HepG2 (cell line): ENCODE results near the gene P3H3. TPM values are rescaled to one million over a fixed set of nuclear protein-coding genes. Genes with fewer than 3 reads are reported as not detected.
A peak's percentile ranks its signal among the peaks of the same experiment; 100 is the strongest.

ENCODE experiments used
- CHCHD3 ChIP-seq: sonication (generic); formaldehyde crosslinking; IDR thresholded peaks from 2 replicates; pipeline ENCODE4 v1.8.0; 2022; ENCODE audit warnings: mild to moderate bottlenecking, missing genetic modification reagents, moderate library complexity
- ELF4 ChIP-seq: sonication (generic); formaldehyde crosslinking; IDR thresholded peaks from 2 replicates; pipeline ENCODE4 v1.5.0; 2020; ENCODE audit warnings: missing genetic modification reagents, mild to moderate bottlenecking, moderate library complexity, borderline replicate concordance
- KLF6 ChIP-seq: IDR thresholded peaks from 2 replicates; pipeline ENCODE4 v1.8.0; 2016; ENCODE audit warnings: missing biosample characterization, missing genetic modification reagents
- MAF1 ChIP-seq: sonication (generic); formaldehyde crosslinking; IDR thresholded peaks from 2 replicates; pipeline ENCODE4 v1.5.0; 2020; ENCODE audit warnings: missing genetic modification reagents, borderline replicate concordance
- MBNL3 ChIP-seq: fragments of 250-450 bp; sonication (Bioruptor Pico); conservative IDR thresholded peaks from 2 replicates; pipeline ENCODE4 v1.8.0; 2022; ENCODE audit warnings: mild to moderate bottlenecking, inconsistent platforms
- NFE2 ChIP-seq: sonication (generic); formaldehyde crosslinking; IDR thresholded peaks from 2 replicates; pipeline ENCODE4 v1.4.0; 2020; ENCODE audit warnings: missing genetic modification reagents
- THAP9 ChIP-seq: sonication (generic); formaldehyde crosslinking; IDR thresholded peaks from 2 replicates; pipeline ENCODE4; 2020; ENCODE audit warnings: missing genetic modification reagents, mild to moderate bottlenecking, borderline replicate concordance
- XBP1 ChIP-seq: sonication (generic); formaldehyde crosslinking; IDR thresholded peaks from 2 replicates; pipeline ENCODE4 v1.5.0; 2020; ENCODE audit warnings: missing genetic modification reagents
- ZNF501 ChIP-seq: sonication (generic); formaldehyde crosslinking; IDR thresholded peaks from 2 replicates; pipeline ENCODE4 v1.5.1; 2020; ENCODE audit warnings: mild to moderate bottlenecking, moderate library complexity, missing genetic modification reagents
- ZNF670 ChIP-seq: sonication (generic); formaldehyde crosslinking; IDR thresholded peaks from 2 replicates; pipeline ENCODE4 v1.8.0; 2022; ENCODE audit warnings: mild to moderate bottlenecking, missing genetic modification reagents, borderline replicate concordance
- ZNF720 ChIP-seq: sonication (generic); formaldehyde crosslinking; IDR thresholded peaks from 2 replicates; pipeline ENCODE4 v1.4.0; 2020; ENCODE audit warnings: missing genetic modification reagents
- ZNF788 ChIP-seq: sonication (generic); formaldehyde crosslinking; IDR thresholded peaks from 2 replicates; pipeline ENCODE4 v1.5.0; 2020; ENCODE audit warnings: mild to moderate bottlenecking, missing genetic modification reagents, borderline replicate concordance
- ZNF839 ChIP-seq: sonication (generic); formaldehyde crosslinking; IDR thresholded peaks from 2 replicates; pipeline ENCODE4 v1.4.0; 2020; ENCODE audit warnings: missing genetic modification reagents, mild to moderate bottlenecking, borderline replicate concordance
- polyA plus RNA-seq, 8 experiments: library from polyadenylated mRNA; depleted of rRNA in 3 of 8; stranded (reverse) in 7 of 8; unstranded in 1 of 8; fragments of >200 nt; fragmentation: Illumina TruSeq in 4 of 8; extraction: Trizol in 4 of 8; gene quantifications; 2 replicates each; pipeline versions ENCODE4 v1.2.1 to v1.2.3, GENCODE V29; 2011 to 2016; ENCODE audit warnings: low read depth in 4 of 8, missing spikeins in 1 of 8, mixed read lengths in 1 of 8; ENCODE audit not compliant: insufficient read depth in 1 of 8
- total RNA-seq, 5 experiments: library from RNA; depleted of rRNA; stranded (reverse); fragments of >200 nt; fragmentation: Illumina TruSeq; extraction: Trizol; gene quantifications; 2 replicates each; pipeline ENCODE4 v1.2.3, GENCODE V29; 2016; ENCODE audit warnings: low read depth in 1 of 5
- TF ChIP-seq, protein P1 (sequence below): sonication (generic); formaldehyde crosslinking; IDR thresholded peaks from 2 replicates; pipeline ENCODE4 v1.8.1; 2023; ENCODE audit warnings: mild to moderate bottlenecking, moderate library complexity, missing genetic modification reagents
- TF ChIP-seq, protein P2 (sequence below): sonication (generic); formaldehyde crosslinking; IDR thresholded peaks from 2 replicates; pipeline ENCODE4 v1.5.0; 2020; ENCODE audit warnings: missing genetic modification reagents
- TF ChIP-seq, protein P3 (sequence below): sonication (generic); formaldehyde crosslinking; IDR thresholded peaks from 2 replicates; pipeline ENCODE4 v1.4.0; 2020; ENCODE audit warnings: missing genetic modification reagents
- TF ChIP-seq, protein P4 (sequence below): sonication (generic); formaldehyde crosslinking; IDR thresholded peaks from 2 replicates; pipeline ENCODE4 v1.5.0; 2020; ENCODE audit warnings: missing genetic modification reagents
- TF ChIP-seq, protein P5 (sequence below): sonication (generic); IDR thresholded peaks from 2 replicates; pipeline ENCODE4 v1.6.1; 2016; ENCODE audit warnings: low read depth, borderline replicate concordance

The P3H3 gene
- total and polyA plus RNA-seq, 2 of the 13 experiments (the other 11 are each of a cell fraction or from before 2014, with no cell fraction given): 20.1 to 20.5 TPM

- TF ChIP-seq, protein P1, sequence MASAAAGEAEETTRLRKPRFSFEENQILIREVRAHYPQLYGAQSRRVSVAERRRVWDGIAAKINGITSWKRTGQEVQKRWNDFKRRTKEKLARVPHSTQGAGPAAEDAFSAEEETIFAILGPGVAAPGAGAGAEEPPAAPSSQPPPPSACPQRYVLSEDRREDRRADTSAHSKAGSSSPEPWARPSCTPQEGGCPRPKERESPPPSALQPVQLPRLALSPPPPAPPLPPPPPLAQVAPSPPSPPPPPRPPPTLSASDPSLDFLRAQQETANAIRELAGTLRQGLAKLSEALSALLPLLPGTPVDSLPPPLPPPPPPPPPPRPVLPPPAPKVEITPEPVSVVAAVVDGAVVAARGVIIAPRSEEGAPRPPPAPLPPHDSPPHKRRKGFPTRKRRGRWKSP (CRISPR knock-in tag): peak; percentile 80
- TF ChIP-seq, protein P2, sequence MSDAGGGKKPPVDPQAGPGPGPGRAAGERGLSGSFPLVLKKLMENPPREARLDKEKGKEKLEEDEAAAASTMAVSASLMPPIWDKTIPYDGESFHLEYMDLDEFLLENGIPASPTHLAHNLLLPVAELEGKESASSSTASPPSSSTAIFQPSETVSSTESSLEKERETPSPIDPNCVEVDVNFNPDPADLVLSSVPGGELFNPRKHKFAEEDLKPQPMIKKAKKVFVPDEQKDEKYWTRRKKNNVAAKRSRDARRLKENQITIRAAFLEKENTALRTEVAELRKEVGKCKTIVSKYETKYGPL (CRISPR knock-in tag): no peak
- TF ChIP-seq ZNF670 (CRISPR knock-in tag) (no peak), ZNF788 (peak; percentile 70; the same call in 1 of the 2 replicates), KLF6 (CRISPR knock-in tag) (no peak), XBP1 (CRISPR knock-in tag) (no peak), THAP9 (peak; percentile 89), MAF1 (CRISPR knock-in tag) (no peak), NFE2 (CRISPR knock-in tag) (no peak), ZNF720 (CRISPR knock-in tag) (no peak), ZNF501 (CRISPR knock-in tag) (peak; percentile 86), CHCHD3 (CRISPR knock-in tag) (no peak), MBNL3 (CRISPR knock-in tag) (no peak), ELF4 (CRISPR knock-in tag) (peak; percentile 83; the same call in 1 of the 2 replicates), ZNF839 (0 out of 2 replicates have a peak, but pooled peaks have one; percentile 33)
- TF ChIP-seq, protein P3, sequence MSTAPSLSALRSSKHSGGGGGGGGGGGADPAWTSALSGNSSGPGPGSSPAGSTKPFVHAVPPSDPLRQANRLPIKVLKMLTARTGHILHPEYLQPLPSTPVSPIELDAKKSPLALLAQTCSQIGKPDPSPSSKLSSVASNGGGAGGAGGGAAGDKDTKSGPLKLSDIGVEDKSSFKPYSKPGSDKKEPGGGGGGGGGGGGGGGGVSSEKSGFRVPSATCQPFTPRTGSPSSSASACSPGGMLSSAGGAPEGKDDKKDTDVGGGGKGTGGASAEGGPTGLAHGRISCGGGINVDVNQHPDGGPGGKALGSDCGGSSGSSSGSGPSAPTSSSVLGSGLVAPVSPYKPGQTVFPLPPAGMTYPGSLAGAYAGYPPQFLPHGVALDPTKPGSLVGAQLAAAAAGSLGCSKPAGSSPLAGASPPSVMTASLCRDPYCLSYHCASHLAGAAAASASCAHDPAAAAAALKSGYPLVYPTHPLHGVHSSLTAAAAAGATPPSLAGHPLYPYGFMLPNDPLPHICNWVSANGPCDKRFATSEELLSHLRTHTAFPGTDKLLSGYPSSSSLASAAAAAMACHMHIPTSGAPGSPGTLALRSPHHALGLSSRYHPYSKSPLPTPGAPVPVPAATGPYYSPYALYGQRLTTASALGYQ (CRISPR knock-in tag): no peak
- TF ChIP-seq, protein P4, sequence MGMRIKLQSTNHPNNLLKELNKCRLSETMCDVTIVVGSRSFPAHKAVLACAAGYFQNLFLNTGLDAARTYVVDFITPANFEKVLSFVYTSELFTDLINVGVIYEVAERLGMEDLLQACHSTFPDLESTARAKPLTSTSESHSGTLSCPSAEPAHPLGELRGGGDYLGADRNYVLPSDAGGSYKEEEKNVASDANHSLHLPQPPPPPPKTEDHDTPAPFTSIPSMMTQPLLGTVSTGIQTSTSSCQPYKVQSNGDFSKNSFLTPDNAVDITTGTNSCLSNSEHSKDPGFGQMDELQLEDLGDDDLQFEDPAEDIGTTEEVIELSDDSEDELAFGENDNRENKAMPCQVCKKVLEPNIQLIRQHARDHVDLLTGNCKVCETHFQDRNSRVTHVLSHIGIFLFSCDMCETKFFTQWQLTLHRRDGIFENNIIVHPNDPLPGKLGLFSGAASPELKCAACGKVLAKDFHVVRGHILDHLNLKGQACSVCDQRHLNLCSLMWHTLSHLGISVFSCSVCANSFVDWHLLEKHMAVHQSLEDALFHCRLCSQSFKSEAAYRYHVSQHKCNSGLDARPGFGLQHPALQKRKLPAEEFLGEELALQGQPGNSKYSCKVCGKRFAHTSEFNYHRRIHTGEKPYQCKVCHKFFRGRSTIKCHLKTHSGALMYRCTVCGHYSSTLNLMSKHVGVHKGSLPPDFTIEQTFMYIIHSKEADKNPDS (CRISPR knock-in tag): no peak
- TF ChIP-seq, protein P5, sequence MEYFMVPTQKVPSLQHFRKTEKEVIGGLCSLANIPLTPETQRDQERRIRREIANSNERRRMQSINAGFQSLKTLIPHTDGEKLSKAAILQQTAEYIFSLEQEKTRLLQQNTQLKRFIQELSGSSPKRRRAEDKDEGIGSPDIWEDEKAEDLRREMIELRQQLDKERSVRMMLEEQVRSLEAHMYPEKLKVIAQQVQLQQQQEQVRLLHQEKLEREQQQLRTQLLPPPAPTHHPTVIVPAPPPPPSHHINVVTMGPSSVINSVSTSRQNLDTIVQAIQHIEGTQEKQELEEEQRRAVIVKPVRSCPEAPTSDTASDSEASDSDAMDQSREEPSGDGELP: peak; percentile 46; the same call in 1 of the 2 replicates
Measured at GRCh38 chr12:6851921-6852650, 23.9 kb downstream of the P3H3 start, which contains the start of gene USP5 (continued).
